Liver (tissue), 9 donors: ENCODE results near the gene SIGLEC12. TPM values are rescaled to one million over a fixed set of nuclear protein-coding genes. Genes with fewer than 3 reads are reported as not detected.

ENCODE experiments used
- DNase-seq: peaks from one replicate; pipeline ENCODE4 v3.0.0-alpha.2; 2017; ENCODE audit warnings: low spot score
- H3K27ac ChIP-seq, 2 donors: one replicate each; pipeline ENCODE4 v1.7.0; 2013; ENCODE audit warnings: inconsistent platforms in 2 of 2, low read length in 2 of 2, control low read depth in 1 of 2, low read depth in 1 of 2, mild to moderate bottlenecking in 1 of 2
- H3K27me3 ChIP-seq, 4 donors: one replicate each; pipeline versions ENCODE4 v1.6.1 to v1.7.0; 2013; ENCODE audit warnings: low read length in 3 of 4, inconsistent platforms in 1 of 4, mild to moderate bottlenecking in 1 of 4, moderate library complexity in 1 of 4; ENCODE audit not compliant: control insufficient read depth in 4 of 4, insufficient read depth in 4 of 4
- H3K36me3 ChIP-seq, 4 donors: one replicate each; pipeline versions ENCODE4 v1.6.1 to v1.7.0; 2013; ENCODE audit warnings: low read length in 3 of 4, mild to moderate bottlenecking in 3 of 4, low read depth in 1 of 4, moderate library complexity in 1 of 4; ENCODE audit not compliant: control insufficient read depth in 4 of 4, insufficient read depth in 3 of 4
- H3K4me1 ChIP-seq, 4 donors: one replicate each; pipeline versions ENCODE4 v1.6.1 to v1.7.0; 2013; ENCODE audit warnings: low read length in 3 of 4, mild to moderate bottlenecking in 3 of 4, moderate library complexity in 1 of 4; ENCODE audit not compliant: control insufficient read depth in 4 of 4, insufficient read depth in 4 of 4
- H3K4me3 ChIP-seq, 3 donors: one replicate each; pipeline versions ENCODE4 v1.6.1 to v1.7.0; 2013; ENCODE audit warnings: low read length in 3 of 3, control low read depth in 1 of 3, low read depth in 1 of 3, mild to moderate bottlenecking in 1 of 3
- H3K9ac ChIP-seq, 2 donors: one replicate each; pipeline ENCODE4 v1.7.0; 2013; ENCODE audit warnings: low read length in 2 of 2, mild to moderate bottlenecking in 2 of 2, moderate library complexity in 2 of 2, control low read depth in 1 of 2, low read depth in 1 of 2
- H3K9me3 ChIP-seq, 4 donors: one replicate each; pipeline versions ENCODE4 v1.6.1 to v1.7.0; 2013; ENCODE audit warnings: low read length in 3 of 4; ENCODE audit not compliant: control insufficient read depth in 4 of 4
- ATF3 ChIP-seq: IDR thresholded peaks from 2 replicates; pipeline ENCODE4 v1.6.1; 2016; ENCODE audit warnings: antibody characterized with exemption
- EGR1 ChIP-seq, 2 donors: IDR thresholded peaks; 2 replicates each; pipeline ENCODE4 v1.6.1; 2016 to 2018; ENCODE audit warnings: antibody characterized with exemption in 2 of 2, low read depth in 2 of 2
- FOXA1 ChIP-seq: IDR thresholded peaks from 2 replicates; pipeline ENCODE4 v1.6.1; 2016; ENCODE audit warnings: antibody characterized with exemption
- FOXA2 ChIP-seq: IDR thresholded peaks from 2 replicates; pipeline ENCODE4 v1.6.1; 2016; ENCODE audit warnings: antibody characterized with exemption
- GABPA ChIP-seq, 2 donors: IDR thresholded peaks in 1 of 2; conservative IDR thresholded peaks in 1 of 2; 2 replicates each; pipeline ENCODE4 v1.6.1; 2016; ENCODE audit warnings: antibody characterized with exemption in 2 of 2, mild to moderate bottlenecking in 1 of 2, moderate library complexity in 1 of 2
- HNF4A ChIP-seq, 2 donors: conservative IDR thresholded peaks; 2 replicates each; pipeline ENCODE4 v1.6.1; 2016; ENCODE audit warnings: antibody characterized with exemption in 2 of 2, mild to moderate bottlenecking in 2 of 2
- HNF4G ChIP-seq: IDR thresholded peaks from 2 replicates; pipeline ENCODE4 v1.6.1; 2016; ENCODE audit warnings: antibody characterized with exemption
- JUND ChIP-seq, 2 donors: IDR thresholded peaks; 2 replicates each; pipeline ENCODE4 v1.6.1; 2016; ENCODE audit warnings: antibody characterized with exemption in 2 of 2
- MAX ChIP-seq: IDR thresholded peaks from 2 replicates; pipeline ENCODE4 v1.6.1; 2016; ENCODE audit warnings: antibody characterized with exemption
- REST ChIP-seq: IDR thresholded peaks from 2 replicates; pipeline ENCODE4 v1.6.1; 2016; ENCODE audit warnings: antibody characterized with exemption, mild to moderate bottlenecking
- RXRA ChIP-seq, 2 donors: IDR thresholded peaks; 2 replicates each; pipeline ENCODE4 v1.6.1; 2017 to 2018; ENCODE audit warnings: antibody characterized with exemption in 2 of 2, mild to moderate bottlenecking in 1 of 2
- SP1 ChIP-seq: IDR thresholded peaks from 2 replicates; pipeline ENCODE4 v1.6.1; 2018; ENCODE audit warnings: antibody characterized with exemption, mild to moderate bottlenecking
- YY1 ChIP-seq: IDR thresholded peaks from 2 replicates; pipeline ENCODE4 v1.6.1; 2016; ENCODE audit warnings: antibody characterized with exemption, mild to moderate bottlenecking
- ZBTB33 ChIP-seq: IDR thresholded peaks from 2 replicates; pipeline ENCODE4 v1.6.1; 2016; ENCODE audit warnings: antibody characterized with exemption
- WGBS: extraction: QIAGEN DNeasy Blood & Tissue Kit; methylation state at CpG from one replicate; pipeline ENCODE4 v1.1.7; 2013; 5-methylcytosine and 5-hydroxymethylcytosine counted together
- polyA plus RNA-seq, 2 donors: library from polyadenylated mRNA; stranded (reverse) in 1 of 2; unstranded in 1 of 2; fragments of 200-250 nt in 1 of 2; fragments of >200 nt in 1 of 2; fragmentation: Nextera tagmentation in 1 of 2; extraction: Ambion mirVana in 1 of 2; gene quantifications; one replicate each; pipeline versions ENCODE4 v1.2.1 to v1.2.3, GENCODE V29; 2013 to 2015
- total RNA-seq, 2 donors: library from RNA; depleted of rRNA; stranded (reverse); fragments of >200 nt; gene quantifications; one replicate each; pipeline ENCODE4 v1.2.3, GENCODE V29; 2014
- donor health status: healthy.
- donor health status: healthy.
- donor health status: healthy.
- donor health status: healthy.
- donor health status: healthy.

The SIGLEC12 gene
- total and polyA plus RNA-seq, 4 donors = 0.05 to 5.0 (median 0.52) TPM

- Histone ChIP-seq H3K27me3 (peaks cover 0 to 3% (median 1%) of the 10 kb centered on the region in 4 donors), H3K9ac (no peak overlapping the region), H3K27ac (no peak overlapping the region), H3K4me3 (no peak overlapping the region), H3K4me1 (no peaks in the 10 kb centered on the region), H3K9me3 (peaks cover 0 to 5% (median under 1%) of the 10 kb centered on the region in 4 donors), H3K36me3 (no peaks in the 10 kb centered on the region)
- DNase-seq = no peak
- TF ChIP-seq RXRA (IDR thresholded peaks at IDR 0.05) (no peak), HNF4G (no peak), YY1 (no peak), FOXA1 (no peak)
- 50% methylated on average over 2 of the region's 2 CpGs for whole genome bisulfite sequencing
These were observed 20.2 kb upstream of the SIGLEC12 start for GRCh38 chr19:51521781-51522180.

- 74% methylated on average over 2 of the region's 2 CpGs for WGBS
- TF ChIP-seq FOXA1 (no peak), REST (no peak), HNF4G (no peak), JUND (IDR thresholded peaks at IDR 0.05) (no peak), MAX (no peak), FOXA2 (no peak), HNF4A (conservative IDR thresholded peaks at IDR 0.05) (no peak), SP1 (no peak), EGR1 (IDR thresholded peaks at IDR 0.05; ENCODE audit: low read depth in 2 of 2) (no peak), GABPA (IDR thresholded peaks at IDR 0.05 in 1 of 2, conservative IDR thresholded peaks at IDR 0.05 in 1 of 2) (no peak), ATF3 (no peak)
These were observed 19.8 kb upstream of the SIGLEC12 start for GRCh38 chr19:51521357-51521756.

GRCh38 chr19:51520728-51521127 lies 19.1 kb upstream of the SIGLEC12 start:
- DNase-seq = no peak
- no peaks in the 10 kb centered on the region for H3K4me1 ChIP-seq
- peaks cover 0 to 3% (median 1%) of the 10 kb centered on the region in 4 donors for H3K27me3 ChIP-seq
- no peak overlapping the region for H3K9ac ChIP-seq
- no peak overlapping the region for H3K27ac ChIP-seq
- TF ChIP-seq SP1 (no peak), FOXA2 (no peak), ZBTB33 (no peak)
- H3K4me3 ChIP-seq = no peak overlapping the region
- H3K9me3 ChIP-seq = peaks cover 0 to 5% (median under 1%) of the 10 kb centered on the region in 4 donors
- 52% methylated on average over 2 of the region's 2 CpGs for WGBS
- H3K36me3 ChIP-seq = no peaks in the 10 kb centered on the region

More at GRCh38 chr19:51521357-51521756, 19.8 kb upstream of the SIGLEC12 start:
- Histone ChIP-seq H3K9me3 (peaks cover 0 to 5% (median under 1%) of the 10 kb centered on the region in 4 donors), H3K4me3 (no peak overlapping the region), H3K4me1 (no peaks in the 10 kb centered on the region), H3K27ac (no peak overlapping the region), H3K36me3 (no peaks in the 10 kb centered on the region), H3K9ac (no peak overlapping the region), H3K27me3 (peaks cover 0 to 3% (median 1%) of the 10 kb centered on the region in 4 donors)
- no peak for DNase-seq
